Mucosa of descending colon (tissue), 3 donors: ENCODE results near the gene CPNE4. TPM values are rescaled to one million over a fixed set of nuclear protein-coding genes. Genes with fewer than 3 reads are reported as not detected.

ENCODE experiments used
- ATAC-seq: fragments of 200-7000 bp; cut with Tn5 transposase; one replicate; pipeline ENCODE4 v1.9.1; 2020; ENCODE audit warnings: mild to moderate bottlenecking, moderate library complexity
- DNase-seq, 3 donors: peaks; one replicate each; pipeline ENCODE4 v3.0.0-alpha.2; 2020
- H3K36me3 ChIP-seq: fragments of 200-600 bp; one replicate; pipeline ENCODE4 v1.8.0; 2021; ENCODE audit warnings: low read depth, mild to moderate bottlenecking
- H3K4me1 ChIP-seq: fragments of 200-600 bp; one replicate; pipeline ENCODE4 v1.8.0; 2021; ENCODE audit warnings: low read depth, mild to moderate bottlenecking
- H3K4me3 ChIP-seq: fragments of 200-600 bp; one replicate; pipeline ENCODE4 v1.8.0; 2021; ENCODE audit warnings: mild to moderate bottlenecking
- H3K9me3 ChIP-seq: fragments of 200-600 bp; one replicate; pipeline ENCODE4 v1.8.0; 2021; ENCODE audit warnings: mild to moderate bottlenecking
- intact Hi-C, 2 donors: fragments of 100-400 bp; cut with DNase I in 1 of 2; cut with micrococcal nuclease in 1 of 2; formaldehyde crosslinking; loops; one replicate each; pipeline versions ENCODE4 v1.11.0 to v1.11.1; 2022; cut with DNase I, micrococcal nuclease
- total RNA-seq, 3 donors: library from RNA; stranded (reverse); fragmentation: NEBNext Ultra II Directional in 2 of 3; extraction: Animal tissue kit (Norgen Biotek cat#: 25700) in 2 of 3; gene quantifications; one replicate each; pipeline versions ENCODE4 v1.2.1 to v1.2.4, GENCODE V29; 2021 to 2023
- TF ChIP-seq, protein P1 (sequence below): fragments of 200-600 bp; IDR thresholded peaks from one replicate; pipeline ENCODE4 v1.8.0; 2022; ENCODE audit warnings: antibody characterized with exemption, mild to moderate bottlenecking
- donor health status: DM: no; HTN: no; CAD: no; lungs with moderate emphysema.
- donor health status: DM: no; HTN: no; CAD: no.
- donor health status: DM: no; HTN: yes; CAD: no.

CPNE4 gene
- total RNA-seq, 3 donors from 2014 or later = 0.96 to 3.0 (median 1.1) TPM

DNA sequence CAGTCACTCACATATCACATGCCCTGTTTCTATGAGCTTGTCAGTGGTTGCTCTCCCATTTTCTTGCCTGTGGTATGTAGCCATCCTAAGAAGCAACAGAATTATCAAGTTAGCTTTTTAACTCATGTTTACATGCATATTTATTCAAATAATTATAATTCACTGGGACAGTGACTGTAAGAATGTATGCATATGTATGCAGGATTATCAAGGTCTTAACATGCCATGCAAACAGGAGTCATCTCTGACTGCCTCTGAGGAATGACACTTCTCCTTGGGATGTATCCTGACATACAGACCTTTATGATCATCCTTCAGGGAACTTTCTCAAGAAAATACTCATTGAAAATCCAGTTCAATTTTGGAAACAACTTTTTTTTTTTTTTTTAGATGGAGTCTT lies 240.9 kb downstream of the CPNE4 start:
- Histone ChIP-seq H3K9me3 (no peaks in the 10 kb centered on the region), H3K4me1 (no peaks in the 10 kb centered on the region), H3K36me3 (no peaks in the 10 kb centered on the region), H3K4me3 (no peak overlapping the region)
- intact Hi-C loops = no loop called here
- TF ChIP-seq, protein P1, sequence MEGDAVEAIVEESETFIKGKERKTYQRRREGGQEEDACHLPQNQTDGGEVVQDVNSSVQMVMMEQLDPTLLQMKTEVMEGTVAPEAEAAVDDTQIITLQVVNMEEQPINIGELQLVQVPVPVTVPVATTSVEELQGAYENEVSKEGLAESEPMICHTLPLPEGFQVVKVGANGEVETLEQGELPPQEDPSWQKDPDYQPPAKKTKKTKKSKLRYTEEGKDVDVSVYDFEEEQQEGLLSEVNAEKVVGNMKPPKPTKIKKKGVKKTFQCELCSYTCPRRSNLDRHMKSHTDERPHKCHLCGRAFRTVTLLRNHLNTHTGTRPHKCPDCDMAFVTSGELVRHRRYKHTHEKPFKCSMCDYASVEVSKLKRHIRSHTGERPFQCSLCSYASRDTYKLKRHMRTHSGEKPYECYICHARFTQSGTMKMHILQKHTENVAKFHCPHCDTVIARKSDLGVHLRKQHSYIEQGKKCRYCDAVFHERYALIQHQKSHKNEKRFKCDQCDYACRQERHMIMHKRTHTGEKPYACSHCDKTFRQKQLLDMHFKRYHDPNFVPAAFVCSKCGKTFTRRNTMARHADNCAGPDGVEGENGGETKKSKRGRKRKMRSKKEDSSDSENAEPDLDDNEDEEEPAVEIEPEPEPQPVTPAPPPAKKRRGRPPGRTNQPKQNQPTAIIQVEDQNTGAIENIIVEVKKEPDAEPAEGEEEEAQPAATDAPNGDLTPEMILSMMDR = no peak
- no peak for ATAC-seq
- DNase-seq = no peak

DNA sequence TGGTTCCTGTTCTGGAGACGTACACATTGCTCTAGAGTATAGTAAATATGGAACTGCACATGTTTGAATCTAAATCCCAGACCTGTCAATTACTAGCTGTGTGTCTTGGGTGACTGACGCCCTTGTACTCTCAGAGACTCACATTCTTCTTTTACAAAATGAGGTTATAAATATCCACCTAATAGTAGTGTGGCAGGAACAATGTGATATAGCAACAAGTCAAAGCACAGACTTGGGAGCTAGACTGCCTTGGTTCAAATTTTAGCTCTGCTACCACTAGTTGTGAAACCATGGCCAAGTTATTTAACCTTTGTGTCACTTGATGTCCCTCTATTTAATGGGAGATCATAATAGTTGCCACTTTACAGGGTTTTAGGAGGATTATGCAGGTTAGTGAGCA lies 245.6 kb downstream of the CPNE4 start:
- no peak for ATAC-seq
- H3K4me3 ChIP-seq = no peak overlapping the region
- DNase-seq = no peak
- no peaks in the 10 kb centered on the region for H3K9me3 ChIP-seq
- intact Hi-C loops = no loop called here
- TF ChIP-seq, protein P1 = no peak
- H3K36me3 ChIP-seq = no peaks in the 10 kb centered on the region
- H3K4me1 ChIP-seq = no peaks in the 10 kb centered on the region

DNA sequence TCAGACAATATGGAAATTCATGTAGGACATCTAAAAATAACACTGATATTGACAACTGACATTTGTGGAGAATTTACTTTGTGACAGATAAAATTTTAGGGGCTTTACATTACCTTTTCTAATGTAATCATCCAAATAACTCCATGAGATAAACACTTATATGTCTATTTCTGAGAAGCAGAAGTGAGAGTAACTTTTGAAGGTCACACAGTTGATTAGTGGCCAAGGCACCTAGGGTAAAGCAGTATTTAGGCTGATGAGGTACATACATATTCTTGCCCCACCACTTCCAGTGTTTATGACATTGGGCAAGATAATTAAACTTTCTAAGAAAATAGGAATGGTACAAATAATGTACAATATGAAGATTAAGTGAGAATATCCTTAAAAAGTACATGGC lies 248.4 kb downstream of the CPNE4 start:
- DNase-seq (no peak), ATAC-seq (no peak)
- H3K4me3 ChIP-seq = no peak overlapping the region
- intact Hi-C loops = no loop called here
- no peaks in the 10 kb centered on the region for H3K36me3 ChIP-seq
- no peaks in the 10 kb centered on the region for H3K9me3 ChIP-seq
- TF ChIP-seq, protein P1 = no peak
- no peaks in the 10 kb centered on the region for H3K4me1 ChIP-seq

DNA sequence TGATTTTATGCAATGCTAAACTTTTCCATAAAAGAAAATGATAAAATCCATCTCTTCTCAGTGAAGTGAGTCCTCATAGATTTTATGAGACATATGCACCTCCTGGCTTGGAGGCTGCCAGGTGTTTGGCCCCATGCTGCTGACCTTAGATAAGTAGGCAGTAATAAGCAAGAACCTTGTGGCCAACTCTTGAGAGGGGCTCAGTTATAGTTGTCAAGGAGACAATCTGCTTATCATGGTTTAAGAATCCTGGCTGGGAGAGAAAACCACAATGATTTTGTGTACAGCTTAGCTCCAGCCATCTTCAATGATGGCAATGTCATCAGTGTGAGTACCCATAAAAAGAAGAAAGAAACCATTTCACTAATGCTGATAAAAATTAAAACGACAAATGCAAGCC lies 252.1 kb downstream of the CPNE4 start:
- Histone ChIP-seq H3K9me3 (no peaks in the 10 kb centered on the region), H3K36me3 (no peaks in the 10 kb centered on the region), H3K4me1 (no peaks in the 10 kb centered on the region), H3K4me3 (no peak overlapping the region)
- TF ChIP-seq, protein P1 = no peak
- intact Hi-C loops = no loop called here
- DNase-seq (no peak), ATAC-seq (no peak)

DNA sequence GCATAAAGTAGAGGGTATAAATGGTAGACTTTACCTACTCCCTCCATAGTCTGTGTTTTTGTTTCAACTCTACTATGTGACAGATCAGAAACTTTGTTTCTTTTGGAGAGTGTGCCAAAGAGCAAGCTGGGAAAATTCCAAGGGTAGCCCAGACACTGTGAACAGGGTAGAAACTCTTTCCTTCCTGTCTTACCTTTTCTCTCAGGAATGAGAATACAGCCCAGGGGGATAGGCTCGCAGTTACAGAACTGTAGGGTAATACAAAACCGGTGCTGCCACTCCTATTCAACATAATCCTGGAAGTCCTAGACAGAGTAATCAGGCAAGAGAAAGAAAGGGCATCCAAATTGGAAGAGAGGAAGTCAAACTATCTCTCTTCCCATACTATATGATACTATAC lies 256.3 kb downstream of the CPNE4 start:
- intact Hi-C loops = no loop called here
- H3K4me1 ChIP-seq = no peaks in the 10 kb centered on the region
- no peaks in the 10 kb centered on the region for H3K36me3 ChIP-seq
- TF ChIP-seq, protein P1 = no peak
- H3K4me3 ChIP-seq = no peak overlapping the region
- ATAC-seq (no peak), DNase-seq (no peak)
- no peaks in the 10 kb centered on the region for H3K9me3 ChIP-seq

DNA sequence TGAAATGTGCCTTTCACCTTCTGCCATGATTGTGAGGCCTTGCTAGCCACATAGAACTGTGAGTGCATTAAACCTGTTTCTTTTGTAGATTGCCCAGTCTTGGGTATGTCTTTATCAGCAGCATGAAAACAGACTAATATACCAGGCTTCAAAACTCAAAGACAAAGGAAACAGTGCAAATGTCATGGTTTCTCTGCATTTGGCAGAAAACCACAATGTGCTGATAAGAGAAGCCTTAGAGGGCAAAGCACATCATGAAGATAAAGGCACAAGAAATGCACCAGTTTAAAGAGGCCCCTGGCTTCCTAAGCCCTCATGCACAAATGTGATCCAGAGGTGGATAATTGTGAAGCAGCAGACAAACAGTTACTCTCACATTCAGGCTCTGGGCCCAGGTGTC lies 259.2 kb downstream of the CPNE4 start:
- Histone ChIP-seq H3K4me1 (no peaks in the 10 kb centered on the region), H3K9me3 (no peaks in the 10 kb centered on the region), H3K36me3 (no peaks in the 10 kb centered on the region), H3K4me3 (no peak overlapping the region)
- ATAC-seq = no peak
- TF ChIP-seq, protein P1 = no peak
- no peak for DNase-seq
- intact Hi-C loops = no loop called here
